Fibroblast of lung (primary cell): ENCODE results near the gene SKP2. TPM values are rescaled to one million over a fixed set of nuclear protein-coding genes. Genes with fewer than 3 reads are reported as not detected.

ENCODE experiments used
- DNase-seq, 2 donors: peaks; one replicate each; pipeline versions ENCODE4 v3.0.0 to v3.0.0-alpha.2; 2010; ENCODE audit warnings: low read depth in 2 of 2
- H2AFZ ChIP-seq: 2 replicates; pipeline ENCODE4 v1.5.1; 2012; ENCODE audit warnings: low read length, control low read depth, inconsistent platforms
- H3K27ac ChIP-seq: 2 replicates; pipeline ENCODE4 v1.5.1; 2011; ENCODE audit warnings: low read length, control low read depth; ENCODE audit not compliant: insufficient read depth
- H3K27me3 ChIP-seq: 2 replicates; pipeline ENCODE4 v1.5.1; 2011; ENCODE audit warnings: mild to moderate bottlenecking, low read length; ENCODE audit not compliant: control insufficient read depth, insufficient read depth
- H3K36me3 ChIP-seq: 2 replicates; pipeline ENCODE4 v1.5.1; 2011; ENCODE audit warnings: low read length; ENCODE audit not compliant: control insufficient read depth, insufficient read depth
- H3K4me1 ChIP-seq: 2 replicates; pipeline ENCODE4 v1.5.1; 2011; ENCODE audit warnings: low read length; ENCODE audit not compliant: control insufficient read depth, insufficient read depth; ENCODE audit errors: extremely low read depth
- H3K4me2 ChIP-seq: 2 replicates; pipeline ENCODE4 v1.5.1; 2011; ENCODE audit warnings: low read length, control low read depth; ENCODE audit not compliant: insufficient read depth; ENCODE audit errors: extremely low read depth
- H3K4me3 ChIP-seq, 4 experiments: fragments of 200-600 bp in 1 of 4; sonication (generic) in 1 of 4; replicated peaks in 1 of 4; 2 replicates each; pipeline ENCODE4 v1.5.1; 2011 to 2016; ENCODE audit warnings: low read length in 4 of 4, low read depth in 3 of 4, mild to moderate bottlenecking in 3 of 4, control low read depth in 2 of 4, inconsistent platforms in 1 of 4, mixed read lengths in 1 of 4; ENCODE audit not compliant: insufficient read depth in 1 of 4; ENCODE audit errors: control extremely low read depth in 1 of 4
- H3K79me2 ChIP-seq: 2 replicates; pipeline ENCODE4 v1.5.1; 2012; ENCODE audit warnings: mild to moderate bottlenecking, low read length, inconsistent platforms; ENCODE audit not compliant: control insufficient read depth, insufficient read depth
- H3K9ac ChIP-seq: 2 replicates; pipeline ENCODE4 v1.5.1; 2011; ENCODE audit warnings: mild to moderate bottlenecking, low read length, control low read depth; ENCODE audit not compliant: insufficient read depth
- H3K9me3 ChIP-seq: 2 replicates; pipeline ENCODE4 v1.5.1; 2012; ENCODE audit warnings: low read depth, low read length; ENCODE audit not compliant: control insufficient read depth, insufficient read depth
- H4K20me1 ChIP-seq: 2 replicates; pipeline ENCODE4 v1.5.1; 2011; ENCODE audit warnings: low read length; ENCODE audit not compliant: control insufficient read depth, insufficient read depth; ENCODE audit errors: extremely low read depth
- CTCF ChIP-seq, 2 donors: IDR thresholded peaks in 1 of 2; conservative IDR thresholded peaks in 1 of 2; 1 replicate in 1 of 2; 2 replicates in 1 of 2; pipeline ENCODE4 v1.5.1; 2011 to 2012; ENCODE audit warnings: low read length in 2 of 2, control low read depth in 1 of 2, inconsistent platforms in 1 of 2, low read depth in 1 of 2, mild to moderate bottlenecking in 1 of 2
- EZH2 ChIP-seq: IDR thresholded peaks from 2 replicates; pipeline ENCODE4 v1.5.1; 2012; ENCODE audit warnings: low read length, control low read depth, mild to moderate bottlenecking; ENCODE audit errors: missing control alignments
- polyA plus RNA-seq, 2 donors: library from polyadenylated mRNA; depleted of rRNA in 1 of 2; stranded (reverse) in 1 of 2; unstranded in 1 of 2; fragments of >200 nt; gene quantifications; 2 replicates each; pipeline ENCODE4 v1.2.1, GENCODE V29; 2011 to 2012; ENCODE audit warnings: missing spikeins in 1 of 2
- total RNA-seq: library from RNA; depleted of rRNA; stranded (reverse); fragments of >200 nt; gene quantifications from 2 replicates; pipeline ENCODE4 v1.2.1, GENCODE V29; 2014

The SKP2 gene
- total and polyA plus RNA-seq, 2 donors (not counting 1 experiment from before 2014, with no cell fraction given) = 10.6 to 30.8 TPM

GRCh38 chr5:36135988-36136387, 15.9 kb upstream of the SKP2 start:
- H3K4me1 ChIP-seq = no peaks in the 10 kb centered on the region
- H3K9ac ChIP-seq = no peak overlapping the region
- no peak overlapping the region for H3K27ac ChIP-seq
- no peak for TF ChIP-seq CTCF (conservative IDR thresholded peaks at IDR 0.05 in 1 of 2, IDR thresholded peaks at IDR 0.05 in 1 of 2; ENCODE audit: low read depth in 1 of 2, low read length in 2 of 2)
- no peak for TF ChIP-seq EZH2
- no peaks in the 10 kb centered on the region for H3K79me2 ChIP-seq
- H2AFZ ChIP-seq = no peak overlapping the region
- no peak overlapping the region for H3K4me2 ChIP-seq
- no peak overlapping the region for H3K4me3 ChIP-seq
- no peaks in the 10 kb centered on the region for H3K27me3 ChIP-seq
- no peaks in the 10 kb centered on the region for H3K9me3 ChIP-seq
- no peaks in the 10 kb centered on the region for H3K36me3 ChIP-seq
- H4K20me1 ChIP-seq = no peaks in the 10 kb centered on the region
- DNase-seq = no peak

GRCh38 chr5:36136581-36136980, 15.3 kb upstream of the SKP2 start:
- TF ChIP-seq CTCF (conservative IDR thresholded peaks at IDR 0.05 in 1 of 2, IDR thresholded peaks at IDR 0.05 in 1 of 2; ENCODE audit: low read depth in 1 of 2, low read length in 2 of 2) (no peak), EZH2 (no peak)
- no peak overlapping the region for H3K27ac ChIP-seq
- no peaks in the 10 kb centered on the region for H3K9me3 ChIP-seq
- H3K79me2 ChIP-seq = no peaks in the 10 kb centered on the region
- no peaks in the 10 kb centered on the region for H3K36me3 ChIP-seq
- no peak for DNase-seq
- H2AFZ ChIP-seq = no peak overlapping the region
- no peak overlapping the region for H3K9ac ChIP-seq
- no peaks in the 10 kb centered on the region for H3K4me1 ChIP-seq
- H3K4me3 ChIP-seq = no peak overlapping the region
- H3K27me3 ChIP-seq = no peaks in the 10 kb centered on the region
- H4K20me1 ChIP-seq = no peaks in the 10 kb centered on the region
- H3K4me2 ChIP-seq = no peak overlapping the region

GRCh38 chr5:36138900-36139683, 12.8 kb upstream of the SKP2 start:
- H3K9ac ChIP-seq = no peak overlapping the region
- H2AFZ ChIP-seq = no peak overlapping the region
- no peak overlapping the region for H3K4me3 ChIP-seq
- H3K27me3 ChIP-seq = no peaks in the 10 kb centered on the region
- no peaks in the 10 kb centered on the region for H3K9me3 ChIP-seq
- H4K20me1 ChIP-seq = no peaks in the 10 kb centered on the region
- TF ChIP-seq CTCF (conservative IDR thresholded peaks at IDR 0.05 in 1 of 2, IDR thresholded peaks at IDR 0.05 in 1 of 2; ENCODE audit: low read depth in 1 of 2, low read length in 2 of 2) (no peak), EZH2 (no peak)
- H3K27ac ChIP-seq = no peak overlapping the region
- no peaks in the 10 kb centered on the region for H3K79me2 ChIP-seq
- no peaks in the 10 kb centered on the region for H3K36me3 ChIP-seq
- H3K4me1 ChIP-seq = no peaks in the 10 kb centered on the region
- DNase-seq = no peak
- no peak overlapping the region for H3K4me2 ChIP-seq
